CD4-positive, alpha-beta T cell treated with Interleukin-1 beta for 1 hour (primary cell): Measurements from ENCODE around the gene PLA2R1.
"Not testable (repeated sequence)": the region's sequence is repeated elsewhere in the genome, so short reads cannot be mapped to it uniquely, and the experiment has no call there.

Source experiments
- DNase-seq, 2 donors: peaks; one replicate each; pipeline ENCODE4 v3.0.0-alpha.2; 2020 to 2022

Gene PLA2R1

GRCh38 chr2:160063271-160063670, 856 bp upstream of the PLA2R1 start:
- DNase-seq, result no peak

GRCh38 chr2:160061944-160062291, 497 bp downstream of the PLA2R1 start:
- no peak for DNase-seq

GRCh38 chr2:160061533-160061932, 882 bp downstream of the PLA2R1 start:
- DNase-seq, result no peak

GRCh38 chr2:160060297-160060696, 2.1 kb downstream of the PLA2R1 start:
- DNase-seq, result no peak

- DNase-seq, result no peak
Observed at GRCh38 chr2:160057356-160057755, 5.1 kb downstream of the PLA2R1 start.

- DNase-seq, result no peak
Observed at GRCh38 chr2:160055726-160056108, 6.7 kb downstream of the PLA2R1 start.

- no peak for DNase-seq
Observed at GRCh38 chr2:160054984-160055725, 7.3 kb downstream of the PLA2R1 start.

- no peak for DNase-seq
Observed at GRCh38 chr2:160053946-160054345, 8.5 kb downstream of the PLA2R1 start.

GRCh38 chr2:160052531-160052930, 9.9 kb downstream of the PLA2R1 start:
- DNase-seq, result no peak

GRCh38 chr2:160051371-160051800, 11.0 kb downstream of the PLA2R1 start:
- DNase-seq, result no peak

GRCh38 chr2:160050147-160050546, 12.3 kb downstream of the PLA2R1 start:
- no peak for DNase-seq

- no peak for DNase-seq
Observed at GRCh38 chr2:160045703-160046210, 16.7 kb downstream of the PLA2R1 start.

GRCh38 chr2:160044728-160045127, 17.7 kb downstream of the PLA2R1 start:
- no peak for DNase-seq

GRCh38 chr2:160043265-160043664, 19.1 kb downstream of the PLA2R1 start:
- no peak for DNase-seq

- DNase-seq, result no peak
Observed at GRCh38 chr2:160042054-160042453, 20.4 kb downstream of the PLA2R1 start.

GRCh38 chr2:160041091-160041490, 21.3 kb downstream of the PLA2R1 start:
- no peak for DNase-seq

- no peak for DNase-seq
Observed at GRCh38 chr2:160039166-160039903, 23.1 kb downstream of the PLA2R1 start.

- not testable (repeated sequence) for DNase-seq
Observed at GRCh38 chr2:160038662-160039061, 23.8 kb downstream of the PLA2R1 start.

GRCh38 chr2:160036736-160037135, 25.7 kb downstream of the PLA2R1 start:
- no peak for DNase-seq

GRCh38 chr2:160035125-160035524, 27.3 kb downstream of the PLA2R1 start:
- no peak for DNase-seq

- no peak for DNase-seq
Observed at GRCh38 chr2:160034396-160034795, 28.0 kb downstream of the PLA2R1 start.

GRCh38 chr2:160033732-160034392, 28.6 kb downstream of the PLA2R1 start:
- no peak for DNase-seq

- DNase-seq, result no peak
Observed at GRCh38 chr2:160029270-160029628, 33.2 kb downstream of the PLA2R1 start.
